ENCODE results near the gene CLDN8.

CLDN8 gene

GRCh38 chr21:30216041-30216723, at the start of gene CLDN8:
Gene CLDN8, minus strand, starts transcription at chr21:30216097. Its CDS starts 172 bp downstream, at chr21:30215925.
- no peak for DNase-seq

- peak; percentile 37 for DNase-seq
Measured at GRCh38 chr21:30257773-30258172, 41.9 kb upstream of the CLDN8 start.

GRCh38 chr21:30256100-30256499, 40.2 kb upstream of the CLDN8 start:
- no peak for DNase-seq

GRCh38 chr21:30255679-30256078, 39.8 kb upstream of the CLDN8 start:
- no peak for DNase-seq

- no peak for DNase-seq
Measured at GRCh38 chr21:30251781-30252180, 35.9 kb upstream of the CLDN8 start.

GRCh38 chr21:30249936-30250335, 34.0 kb upstream of the CLDN8 start:
- no peak for DNase-seq

GRCh38 chr21:30248844-30249243, 32.9 kb upstream of the CLDN8 start:
- no peak for DNase-seq

- no peak for DNase-seq
Measured at GRCh38 chr21:30245061-30245460, 29.2 kb upstream of the CLDN8 start.

- no peak for DNase-seq
Measured at GRCh38 chr21:30243691-30244090, 27.8 kb upstream of the CLDN8 start.

GRCh38 chr21:30240661-30241060, 24.8 kb upstream of the CLDN8 start:
- DNase-seq: no peak

GRCh38 chr21:30238168-30238567, 22.3 kb upstream of the CLDN8 start:
- no peak for DNase-seq

GRCh38 chr21:30234643-30235042, 18.7 kb upstream of the CLDN8 start:
- DNase-seq: no peak

GRCh38 chr21:30234050-30234449, 18.2 kb upstream of the CLDN8 start:
- DNase-seq: no peak

- no peak for DNase-seq
Measured at GRCh38 chr21:30233228-30234020, 17.5 kb upstream of the CLDN8 start.

GRCh38 chr21:30232011-30232410, 16.1 kb upstream of the CLDN8 start:
- DNase-seq: no peak

GRCh38 chr21:30227633-30228404, 11.9 kb upstream of the CLDN8 start:
- DNase-seq: no peak

- DNase-seq: no peak
Measured at GRCh38 chr21:30227128-30227527, 11.2 kb upstream of the CLDN8 start.

GRCh38 chr21:30223596-30223995, 7.7 kb upstream of the CLDN8 start:
- DNase-seq: no peak

GRCh38 chr21:30222724-30223123, 6.8 kb upstream of the CLDN8 start:
- no peak for DNase-seq

- no peak for DNase-seq
Measured at GRCh38 chr21:30211071-30211470, 4.8 kb downstream of the CLDN8 start.

- DNase-seq: no peak
Measured at GRCh38 chr21:30209601-30210000, 6.3 kb downstream of the CLDN8 start.

- DNase-seq: no peak
Measured at GRCh38 chr21:30207252-30207579, 8.7 kb downstream of the CLDN8 start.

- no peak for DNase-seq
Measured at GRCh38 chr21:30206551-30207251, 9.2 kb downstream of the CLDN8 start.

Data from RPMI8226 (cell line).